Central memory CD8-positive, alpha-beta T cell (primary cell): Measurements from ENCODE around the gene COL9A1.

ENCODE experiments used
- ATAC-seq: fragments of 150-1000 bp; cut with Tn5 transposase; replicated peaks from 2 replicates; pipeline ENCODE4 v1.10.0; 2022; ENCODE audit warnings: mild to moderate bottlenecking, moderate FRiP score, moderate number of reproducible peaks; ENCODE audit not compliant: poor library complexity, severe bottlenecking; ENCODE audit errors: extremely low read depth
- DNase-seq, 2 donors: peaks; one replicate each; pipeline ENCODE4 v3.0.0; 2021; ENCODE audit warnings: low spot score in 2 of 2
- H3K27ac Mint-ChIP-seq: one replicate; pipeline ENCODE4 v1.8.0; 2022; ENCODE audit warnings: low read depth, mild to moderate bottlenecking, moderate library complexity, mixed read lengths
- H3K27me3 Mint-ChIP-seq: one replicate; pipeline ENCODE4 v1.8.0; 2022; ENCODE audit warnings: mixed read lengths
- H3K36me3 Mint-ChIP-seq: one replicate; pipeline ENCODE4 v1.8.0; 2022; ENCODE audit warnings: mild to moderate bottlenecking, moderate library complexity, mixed read lengths; ENCODE audit not compliant: insufficient read depth
- H3K4me1 Mint-ChIP-seq: one replicate; pipeline ENCODE4 v1.8.0; 2022; ENCODE audit warnings: mixed read lengths
- H3K4me3 Mint-ChIP-seq: one replicate; pipeline ENCODE4 v1.8.0; 2022; ENCODE audit warnings: mild to moderate bottlenecking, moderate library complexity, mixed read lengths
- H3K9me3 Mint-ChIP-seq: one replicate; pipeline ENCODE4 v1.8.0; 2022; ENCODE audit warnings: mixed read lengths

Gene COL9A1

GRCh38 chr6:70282312-70282918, 20.5 kb downstream of the COL9A1 start:
- Mint-ChIP-seq H3K36me3 (no peaks in the 10 kb centered on the region), H3K4me1 (no peaks in the 10 kb centered on the region), H3K4me3 (no peak overlapping the region), H3K27ac (no peak overlapping the region), H3K27me3 (peaks cover 71% of the 10 kb centered on the region), H3K9me3 (no peaks in the 10 kb centered on the region)
- no peak for ATAC-seq
- DNase-seq, result no peak

GRCh38 chr6:70281923-70282311, 21.0 kb downstream of the COL9A1 start:
- H3K27me3 Mint-ChIP-seq, result peaks cover 76% of the 10 kb centered on the region
- H3K27ac Mint-ChIP-seq, result no peak overlapping the region
- DNase-seq (no peak), ATAC-seq (no peak)
- H3K36me3 Mint-ChIP-seq, result no peaks in the 10 kb centered on the region
- no peaks in the 10 kb centered on the region for H3K9me3 Mint-ChIP-seq
- H3K4me1 Mint-ChIP-seq, result no peaks in the 10 kb centered on the region
- H3K4me3 Mint-ChIP-seq, result no peak overlapping the region

- Mint-ChIP-seq H3K4me3 (no peak overlapping the region), H3K36me3 (no peaks in the 10 kb centered on the region), H3K27ac (no peak overlapping the region), H3K4me1 (no peaks in the 10 kb centered on the region), H3K9me3 (no peaks in the 10 kb centered on the region), H3K27me3 (peaks cover 85% of the 10 kb centered on the region)
- DNase-seq (no peak), ATAC-seq (no peak)
Observed at GRCh38 chr6:70280400-70280853, 22.5 kb downstream of the COL9A1 start.

GRCh38 chr6:70277470-70277869, 25.4 kb downstream of the COL9A1 start:
- H3K27ac Mint-ChIP-seq, result no peak overlapping the region
- DNase-seq, result no peak
- H3K4me1 Mint-ChIP-seq, result no peaks in the 10 kb centered on the region
- H3K4me3 Mint-ChIP-seq, result no peak overlapping the region
- no peak for ATAC-seq
- H3K9me3 Mint-ChIP-seq, result no peaks in the 10 kb centered on the region
- no peaks in the 10 kb centered on the region for H3K36me3 Mint-ChIP-seq
- H3K27me3 Mint-ChIP-seq, result peaks cover 58% of the 10 kb centered on the region

- DNase-seq, result no peak
- H3K27ac Mint-ChIP-seq, result no peak overlapping the region
Observed at GRCh38 chr6:70274338-70274737, 28.5 kb downstream of the COL9A1 start.

DNA sequence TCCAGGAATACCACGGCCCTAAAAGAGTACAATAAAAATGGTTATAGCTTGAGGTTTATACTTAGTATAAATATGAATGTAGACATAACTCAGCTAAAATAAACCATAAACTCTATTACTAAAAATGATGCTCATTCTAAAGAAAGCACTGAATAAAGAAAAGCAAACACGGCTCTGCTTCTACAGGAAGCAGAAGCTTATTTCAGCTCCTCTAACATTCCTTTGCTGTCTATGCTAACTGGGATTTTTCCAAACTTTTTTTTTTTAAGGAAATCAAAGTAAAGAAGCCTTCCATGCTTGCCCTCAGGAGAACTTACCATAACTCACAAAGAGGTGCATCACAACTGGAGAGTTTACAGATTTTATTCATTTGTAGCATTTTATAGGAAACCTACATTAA, 30.8 kb downstream of the COL9A1 start:
- Mint-ChIP-seq H3K4me1 (no peaks in the 10 kb centered on the region), H3K27me3 (peaks cover 32% of the 10 kb centered on the region), H3K4me3 (no peak overlapping the region), H3K36me3 (no peaks in the 10 kb centered on the region), H3K27ac (no peak overlapping the region), H3K9me3 (no peaks in the 10 kb centered on the region)
- no peak for DNase-seq
- ATAC-seq, result no peak

More at GRCh38 chr6:70274338-70274737, 28.5 kb downstream of the COL9A1 start:
- Mint-ChIP-seq H3K9me3 (no peaks in the 10 kb centered on the region), H3K36me3 (no peaks in the 10 kb centered on the region), H3K4me1 (no peaks in the 10 kb centered on the region), H3K4me3 (no peak overlapping the region), H3K27me3 (peaks cover 28% of the 10 kb centered on the region)
- no peak for ATAC-seq

DNA sequence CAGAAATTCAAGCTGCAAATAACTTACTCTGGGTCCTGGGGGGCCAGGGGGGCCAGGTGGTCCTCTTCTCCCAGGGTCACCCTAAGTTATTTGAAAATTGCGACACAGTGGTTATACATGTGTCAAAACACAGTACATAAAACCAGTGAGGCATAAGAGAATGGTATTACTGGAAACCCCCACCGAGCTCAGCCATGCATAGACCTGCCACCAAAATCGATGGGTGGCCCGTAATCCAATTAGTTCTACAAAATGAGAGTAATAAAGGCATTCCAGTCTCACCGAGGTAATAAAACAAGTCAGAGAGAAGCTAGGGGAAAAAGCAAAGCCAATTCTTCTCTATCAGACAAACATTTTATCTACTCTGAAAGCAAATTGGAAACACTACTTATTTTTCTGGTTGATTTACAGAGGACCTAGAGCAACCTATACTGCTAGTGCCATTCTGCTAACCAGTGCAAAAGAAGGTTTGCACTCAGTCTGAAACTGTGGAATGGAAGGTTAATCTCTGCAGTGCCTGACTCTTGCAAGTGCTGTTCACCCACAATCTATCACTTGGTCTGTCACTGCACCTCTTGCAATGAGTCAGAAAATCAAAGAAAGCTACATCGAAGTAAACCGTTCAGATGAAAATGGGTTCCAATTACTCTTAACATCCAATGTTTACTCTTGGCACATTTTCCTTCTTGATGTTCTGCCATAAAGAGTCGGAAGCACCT, 32.4 kb downstream of the COL9A1 start:
- H3K4me3 Mint-ChIP-seq, result no peak overlapping the region
- no peaks in the 10 kb centered on the region for H3K36me3 Mint-ChIP-seq
- DNase-seq, result no peak
- H3K4me1 Mint-ChIP-seq, result no peaks in the 10 kb centered on the region
- no peak overlapping the region for H3K27ac Mint-ChIP-seq
- no peak for ATAC-seq
- peaks cover 23% of the 10 kb centered on the region for H3K27me3 Mint-ChIP-seq
- no peaks in the 10 kb centered on the region for H3K9me3 Mint-ChIP-seq

DNA sequence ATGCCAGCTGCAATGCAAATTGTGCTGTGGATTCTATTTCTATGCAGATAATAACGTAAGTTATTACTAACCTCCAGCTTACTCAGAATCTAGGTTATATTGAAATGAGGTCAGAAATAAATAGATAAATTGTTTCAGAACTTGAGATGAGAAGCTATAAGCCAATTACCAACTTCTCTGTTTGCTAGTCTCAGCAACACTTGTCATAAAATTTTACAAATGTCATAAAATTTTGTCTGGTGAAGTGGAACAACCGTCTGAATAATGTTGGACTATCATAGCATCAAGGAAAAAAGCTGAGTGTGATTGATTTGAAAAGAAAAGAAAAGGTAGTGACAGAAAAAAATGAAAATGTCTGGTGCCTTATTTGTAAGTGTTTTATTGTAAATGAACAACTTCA, 36.7 kb downstream of the COL9A1 start:
- Mint-ChIP-seq H3K4me3 (no peak overlapping the region), H3K4me1 (no peaks in the 10 kb centered on the region), H3K27me3 (peaks cover 23% of the 10 kb centered on the region), H3K9me3 (no peaks in the 10 kb centered on the region), H3K27ac (no peak overlapping the region), H3K36me3 (no peaks in the 10 kb centered on the region)
- DNase-seq (no peak), ATAC-seq (no peak)

- Mint-ChIP-seq H3K27ac (no peak overlapping the region), H3K27me3 (peaks cover 23% of the 10 kb centered on the region), H3K9me3 (no peaks in the 10 kb centered on the region), H3K4me1 (no peaks in the 10 kb centered on the region), H3K36me3 (no peaks in the 10 kb centered on the region), H3K4me3 (no peak overlapping the region)
- DNase-seq, result no peak
- no peak for ATAC-seq
Observed at GRCh38 chr6:70264306-70264705, 38.6 kb downstream of the COL9A1 start.

- Mint-ChIP-seq H3K27ac (no peak overlapping the region), H3K4me1 (no peaks in the 10 kb centered on the region), H3K27me3 (no peaks in the 10 kb centered on the region), H3K36me3 (no peaks in the 10 kb centered on the region), H3K9me3 (no peaks in the 10 kb centered on the region), H3K4me3 (no peak overlapping the region)
- ATAC-seq, result no peak
- no peak for DNase-seq
Observed at GRCh38 chr6:70258483-70258882, 44.4 kb downstream of the COL9A1 start.

DNA sequence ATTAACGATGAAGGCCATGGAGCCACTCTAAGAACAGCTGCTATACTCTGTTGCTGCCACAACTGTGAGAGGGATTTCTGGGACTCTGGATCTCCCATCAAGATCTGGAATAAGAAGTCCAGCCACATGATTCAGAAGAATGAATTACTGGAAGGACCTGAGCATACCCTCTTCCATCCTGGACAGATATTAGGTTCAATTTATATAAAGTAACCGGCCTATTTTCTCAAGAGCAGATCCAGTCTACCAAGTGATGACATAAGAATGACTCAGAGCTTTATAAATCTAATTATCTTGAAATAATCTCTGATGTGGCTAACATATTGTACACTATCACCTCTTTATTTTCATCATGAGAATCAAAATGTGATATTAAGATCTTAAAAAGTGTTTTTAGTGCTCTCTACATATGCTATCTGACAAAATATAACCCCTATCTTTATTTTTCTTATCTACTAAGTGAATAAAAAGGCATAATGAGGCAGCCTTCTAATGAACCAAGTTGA, 45.1 kb downstream of the COL9A1 start:
- no peaks in the 10 kb centered on the region for H3K9me3 Mint-ChIP-seq
- no peak overlapping the region for H3K4me3 Mint-ChIP-seq
- no peak for ATAC-seq
- H3K36me3 Mint-ChIP-seq, result no peaks in the 10 kb centered on the region
- no peak for DNase-seq
- H3K27ac Mint-ChIP-seq, result no peak overlapping the region
- H3K4me1 Mint-ChIP-seq, result no peaks in the 10 kb centered on the region
- H3K27me3 Mint-ChIP-seq, result no peaks in the 10 kb centered on the region

DNA sequence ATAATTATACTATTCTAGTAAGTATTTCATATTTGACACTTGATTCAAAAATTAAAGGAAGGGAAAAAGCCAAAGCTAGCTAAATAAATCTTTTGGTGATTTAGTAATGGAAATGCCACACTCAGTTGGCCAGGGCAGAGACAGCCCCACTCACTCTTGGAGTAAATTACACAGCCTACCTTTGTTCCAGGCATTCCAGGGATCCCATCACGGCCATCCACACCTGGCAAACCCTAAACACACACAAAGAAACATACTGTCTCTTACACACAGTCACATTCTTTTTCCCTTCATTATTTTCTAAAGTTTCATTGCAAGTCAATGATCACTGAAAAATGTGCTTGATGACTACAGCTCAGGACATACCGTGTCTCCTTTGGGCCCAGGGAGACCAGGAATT, 48.1 kb downstream of the COL9A1 start:
- H3K4me3 Mint-ChIP-seq, result no peak overlapping the region
- H3K9me3 Mint-ChIP-seq, result no peaks in the 10 kb centered on the region
- H3K4me1 Mint-ChIP-seq, result no peaks in the 10 kb centered on the region
- ATAC-seq (no peak), DNase-seq (no peak)
- no peaks in the 10 kb centered on the region for H3K27me3 Mint-ChIP-seq
- no peaks in the 10 kb centered on the region for H3K36me3 Mint-ChIP-seq
- no peak overlapping the region for H3K27ac Mint-ChIP-seq

- H3K36me3 Mint-ChIP-seq, result no peaks in the 10 kb centered on the region
- no peak overlapping the region for H3K4me3 Mint-ChIP-seq
- ATAC-seq, result no peak
- no peak overlapping the region for H3K27ac Mint-ChIP-seq
- H3K27me3 Mint-ChIP-seq, result peaks cover 5% of the 10 kb centered on the region
- DNase-seq, result no peak
- no peaks in the 10 kb centered on the region for H3K9me3 Mint-ChIP-seq
- no peaks in the 10 kb centered on the region for H3K4me1 Mint-ChIP-seq
Observed at GRCh38 chr6:70253923-70254322, 49.0 kb downstream of the COL9A1 start.
